LNCaP clone FGC (cell line): ENCODE data around the gene ADAMTS19.

Source experiments
- DNase-seq: peaks from one replicate; pipeline ENCODE4 v3.0.0-alpha.2; 2011; ENCODE audit warnings: low read depth
- H3K4me3 ChIP-seq: 2 replicates; pipeline ENCODE4 v1.5.1; 2011; ENCODE audit warnings: mild to moderate bottlenecking, low read depth, low read length, control low read depth
- TF ChIP-seq, protein P1 (sequence below): IDR thresholded peaks from 2 replicates; pipeline ENCODE4 v1.5.1; 2012; ENCODE audit warnings: mild to moderate bottlenecking; ENCODE audit not compliant: control insufficient read depth, insufficient read depth; ENCODE audit errors: extremely low read depth

Gene ADAMTS19

DNA sequence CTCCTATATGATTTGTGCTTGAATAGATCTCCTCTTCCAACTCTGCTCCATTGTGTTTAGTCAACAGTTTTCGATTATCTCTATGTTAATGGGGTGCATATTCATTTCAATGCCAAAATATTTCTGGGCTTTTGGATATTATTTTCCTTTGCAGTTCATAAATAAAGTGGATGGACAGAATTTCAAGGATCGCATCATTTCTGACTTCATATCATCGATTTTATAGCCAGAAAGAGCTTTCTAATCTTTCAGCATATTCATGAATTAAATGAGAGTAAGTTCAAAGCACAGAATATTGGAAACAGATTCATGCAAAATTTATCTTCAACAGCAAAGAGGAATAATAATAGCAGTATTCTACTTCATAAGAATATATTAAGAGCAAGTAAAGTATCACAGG is 227.8 kb downstream of the ADAMTS19 start:
- TF ChIP-seq, protein P1, sequence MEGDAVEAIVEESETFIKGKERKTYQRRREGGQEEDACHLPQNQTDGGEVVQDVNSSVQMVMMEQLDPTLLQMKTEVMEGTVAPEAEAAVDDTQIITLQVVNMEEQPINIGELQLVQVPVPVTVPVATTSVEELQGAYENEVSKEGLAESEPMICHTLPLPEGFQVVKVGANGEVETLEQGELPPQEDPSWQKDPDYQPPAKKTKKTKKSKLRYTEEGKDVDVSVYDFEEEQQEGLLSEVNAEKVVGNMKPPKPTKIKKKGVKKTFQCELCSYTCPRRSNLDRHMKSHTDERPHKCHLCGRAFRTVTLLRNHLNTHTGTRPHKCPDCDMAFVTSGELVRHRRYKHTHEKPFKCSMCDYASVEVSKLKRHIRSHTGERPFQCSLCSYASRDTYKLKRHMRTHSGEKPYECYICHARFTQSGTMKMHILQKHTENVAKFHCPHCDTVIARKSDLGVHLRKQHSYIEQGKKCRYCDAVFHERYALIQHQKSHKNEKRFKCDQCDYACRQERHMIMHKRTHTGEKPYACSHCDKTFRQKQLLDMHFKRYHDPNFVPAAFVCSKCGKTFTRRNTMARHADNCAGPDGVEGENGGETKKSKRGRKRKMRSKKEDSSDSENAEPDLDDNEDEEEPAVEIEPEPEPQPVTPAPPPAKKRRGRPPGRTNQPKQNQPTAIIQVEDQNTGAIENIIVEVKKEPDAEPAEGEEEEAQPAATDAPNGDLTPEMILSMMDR = no peak
- H3K4me3 ChIP-seq = no peak overlapping the region
- DNase-seq = no peak

DNA sequence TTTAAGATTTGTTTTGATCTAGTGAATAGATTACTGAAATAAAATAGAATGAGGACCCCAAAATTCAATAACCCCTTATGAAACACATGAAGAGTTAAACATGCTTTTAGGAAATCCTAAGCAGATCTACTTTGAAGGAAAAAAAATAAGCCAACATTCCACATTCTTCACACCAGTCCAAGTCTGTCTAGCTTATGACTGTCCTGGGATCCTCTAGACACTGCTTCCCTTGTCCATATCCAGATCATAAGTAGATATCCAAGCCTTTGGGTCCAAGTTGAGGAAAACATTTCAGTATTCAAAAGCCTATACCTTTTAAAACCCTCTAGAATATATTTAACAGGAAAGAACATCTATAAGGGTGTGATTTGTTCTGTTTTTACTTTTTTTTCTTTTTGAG is 228.9 kb downstream of the ADAMTS19 start:
- no peak overlapping the region for H3K4me3 ChIP-seq
- TF ChIP-seq, protein P1 = no peak
- DNase-seq = no peak

DNA sequence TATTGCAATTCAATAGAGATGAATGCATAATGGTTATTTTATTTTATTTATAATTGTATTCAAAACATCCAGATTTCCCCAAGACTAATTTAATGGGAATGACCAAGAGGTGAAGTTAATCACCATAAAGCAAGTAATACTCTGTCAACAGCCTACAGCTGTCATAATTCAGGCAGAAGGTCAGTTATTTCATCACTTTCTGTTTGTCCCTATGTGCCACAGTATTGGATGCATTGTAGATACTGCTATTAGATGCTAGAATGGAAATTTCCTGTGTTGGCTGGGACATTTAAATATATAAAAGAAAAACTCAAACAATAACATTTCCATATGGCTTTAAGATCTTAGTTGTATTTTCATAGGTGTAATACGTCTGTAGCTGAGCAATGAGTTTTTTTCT is 231.1 kb downstream of the ADAMTS19 start:
- H3K4me3 ChIP-seq = no peak overlapping the region
- no peak for DNase-seq
- TF ChIP-seq, protein P1 = no peak

DNA sequence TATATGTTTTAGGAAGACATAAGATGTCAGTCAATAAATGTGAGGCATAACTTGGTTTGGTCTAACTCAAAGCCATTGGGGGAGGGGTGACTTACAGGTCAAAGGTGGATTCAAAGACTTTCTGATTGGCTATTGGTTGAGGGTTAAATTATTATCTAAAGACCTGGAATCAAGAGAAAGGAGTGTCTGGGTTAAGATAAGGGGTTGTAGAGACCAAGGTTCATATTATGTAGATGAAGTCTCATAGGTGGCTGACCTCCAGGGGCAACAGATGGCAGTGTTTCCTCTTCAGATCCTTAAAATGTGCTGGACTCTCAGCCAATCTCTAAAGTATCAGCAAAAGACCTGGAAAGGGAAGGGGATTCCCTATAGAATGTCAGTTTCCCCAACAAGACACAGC is 236.5 kb downstream of the ADAMTS19 start:
- no peak for DNase-seq
- H3K4me3 ChIP-seq = no peak overlapping the region
- TF ChIP-seq, protein P1 = no peak

DNA sequence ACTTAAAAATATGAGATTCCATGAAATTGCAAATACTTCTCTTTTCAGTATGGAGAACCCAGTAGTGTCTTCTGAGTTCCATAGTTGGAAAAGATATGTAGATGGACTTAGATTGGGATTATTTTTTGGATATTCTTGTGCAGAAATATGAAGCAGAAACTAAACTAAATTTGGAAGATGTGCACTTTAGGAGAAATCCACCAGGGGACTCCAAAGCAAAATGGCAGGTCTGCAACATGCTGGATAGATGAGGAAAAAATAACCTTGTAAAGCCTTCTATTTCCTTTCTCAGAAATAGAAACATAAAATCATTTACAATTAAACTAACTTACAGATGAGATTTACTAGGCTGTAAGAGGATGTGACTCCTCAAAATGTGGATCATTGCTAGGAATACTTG is 238.6 kb downstream of the ADAMTS19 start:
- no peak for DNase-seq
- H3K4me3 ChIP-seq = no peak overlapping the region
- TF ChIP-seq, protein P1 = no peak

DNA sequence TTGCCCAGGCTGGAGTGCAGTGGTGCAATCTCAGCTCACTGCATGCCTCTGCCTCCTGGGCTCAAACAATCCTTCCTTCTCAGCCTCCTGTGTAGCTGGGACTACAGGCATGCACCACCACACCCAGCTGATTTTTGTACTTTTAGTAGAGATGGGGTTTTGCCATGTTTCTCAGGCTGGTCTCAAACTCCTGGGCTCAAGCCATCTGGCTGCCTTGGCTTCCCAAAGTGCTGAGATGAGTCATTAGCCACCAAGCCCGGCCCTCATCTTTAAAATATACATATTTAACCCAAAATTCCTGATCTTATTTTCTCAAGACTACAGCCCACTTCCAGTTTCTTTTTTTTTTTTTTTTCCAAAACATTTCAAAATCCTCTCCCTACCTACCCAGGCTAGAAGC is 256.1 kb downstream of the ADAMTS19 start:
- no peak for DNase-seq
- TF ChIP-seq, protein P1 = no peak
- no peak overlapping the region for H3K4me3 ChIP-seq

DNA sequence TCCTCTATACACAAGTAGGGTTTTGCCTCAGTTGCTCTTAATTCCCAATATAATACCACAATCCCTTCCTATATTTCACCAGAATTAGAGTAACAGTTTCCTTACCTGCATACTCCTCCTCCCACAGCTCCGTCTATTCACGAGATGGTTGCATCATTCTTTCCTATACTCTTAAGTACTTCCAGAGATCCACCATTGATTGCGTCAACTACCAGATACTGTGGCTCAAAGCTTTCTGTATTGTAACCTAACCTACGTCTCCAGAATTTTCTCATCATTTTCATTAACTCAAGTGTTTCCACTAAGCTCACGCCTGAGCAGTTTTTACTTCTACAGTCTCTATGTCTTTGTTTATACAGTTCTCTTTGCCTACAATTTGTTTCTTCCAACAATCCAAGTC is 256.6 kb downstream of the ADAMTS19 start:
- TF ChIP-seq, protein P1 = no peak
- no peak for DNase-seq
- H3K4me3 ChIP-seq = no peak overlapping the region
